Ishikawa (cell line): ENCODE measurements around the gene ESYT2.

Experiments
- CEBPB ChIP-seq: IDR thresholded peaks from 2 replicates; pipeline ENCODE4 v1.6.1; 2012
- CREB1 ChIP-seq: IDR thresholded peaks from 2 replicates; pipeline ENCODE4 v1.6.1; 2012; ENCODE audit warnings: low read depth
- EGR1 ChIP-seq: IDR thresholded peaks from 2 replicates; pipeline ENCODE4 v1.6.1; 2012
- EP300 ChIP-seq: IDR thresholded peaks from 2 replicates; pipeline ENCODE4 v1.6.1; 2012; ENCODE audit warnings: borderline replicate concordance
- FOXM1 ChIP-seq: IDR thresholded peaks from 2 replicates; pipeline ENCODE4 v1.6.1; 2012; ENCODE audit warnings: low read depth, borderline replicate concordance
- NFIC ChIP-seq: IDR thresholded peaks from 2 replicates; pipeline ENCODE4 v1.6.1; 2012
- RAD21 ChIP-seq: IDR thresholded peaks from 2 replicates; pipeline ENCODE4 v1.6.1; 2012; ENCODE audit warnings: low read depth
- TAF1 ChIP-seq: IDR thresholded peaks from 2 replicates; pipeline ENCODE4 v1.6.1; 2012; ENCODE audit warnings: low read depth, mild to moderate bottlenecking
- TCF12 ChIP-seq: IDR thresholded peaks from 2 replicates; pipeline ENCODE4 v1.6.1; 2012; ENCODE audit warnings: low read depth
- TEAD4 ChIP-seq: IDR thresholded peaks from 2 replicates; pipeline ENCODE4 v1.6.1; 2012
- YY1 ChIP-seq: IDR thresholded peaks from 2 replicates; pipeline ENCODE4 v1.6.1; 2012; ENCODE audit warnings: low read depth
- ZBTB7A ChIP-seq: IDR thresholded peaks from 2 replicates; pipeline ENCODE4 v1.6.1; 2012; ENCODE audit warnings: low read depth
- TF ChIP-seq, protein P1 (sequence below): IDR thresholded peaks from 2 replicates; pipeline ENCODE4 v1.6.1; 2012
- TF ChIP-seq, protein P2 (sequence below): IDR thresholded peaks from 2 replicates; pipeline ENCODE4 v1.6.1; 2012
- TF ChIP-seq, protein P3 (sequence below): IDR thresholded peaks from 2 replicates; pipeline ENCODE4 v1.6.1; 2012; ENCODE audit warnings: low read depth, mild to moderate bottlenecking

Gene ESYT2

DNA sequence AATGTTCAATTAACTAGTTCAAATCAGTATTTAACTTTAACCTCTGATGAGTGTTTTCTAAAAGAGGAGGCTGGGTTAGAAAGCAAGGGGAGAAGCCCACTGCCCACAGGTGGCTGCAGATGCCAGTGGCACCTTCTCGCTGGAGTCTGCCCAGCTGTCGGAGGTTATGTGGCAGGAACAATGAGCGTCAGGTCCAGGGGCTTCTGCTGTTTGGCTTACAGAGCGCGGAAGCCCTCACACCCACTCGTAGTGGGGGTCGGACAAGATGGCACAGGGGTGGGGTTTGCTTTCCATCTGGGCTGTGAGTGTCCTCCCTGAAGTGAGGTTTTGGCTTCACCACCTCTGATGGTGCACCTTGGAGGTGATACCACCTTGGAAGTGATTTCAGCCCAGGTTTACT lies 35.5 kb upstream of the ESYT2 start:
- no peak for TF ChIP-seq TAF1
- no peak for TF ChIP-seq EP300
- no peak for TF ChIP-seq TCF12
- TF ChIP-seq, protein P1, sequence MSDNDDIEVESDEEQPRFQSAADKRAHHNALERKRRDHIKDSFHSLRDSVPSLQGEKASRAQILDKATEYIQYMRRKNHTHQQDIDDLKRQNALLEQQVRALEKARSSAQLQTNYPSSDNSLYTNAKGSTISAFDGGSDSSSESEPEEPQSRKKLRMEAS: no peak
- no peak for TF ChIP-seq YY1
- TF ChIP-seq, protein P2, sequence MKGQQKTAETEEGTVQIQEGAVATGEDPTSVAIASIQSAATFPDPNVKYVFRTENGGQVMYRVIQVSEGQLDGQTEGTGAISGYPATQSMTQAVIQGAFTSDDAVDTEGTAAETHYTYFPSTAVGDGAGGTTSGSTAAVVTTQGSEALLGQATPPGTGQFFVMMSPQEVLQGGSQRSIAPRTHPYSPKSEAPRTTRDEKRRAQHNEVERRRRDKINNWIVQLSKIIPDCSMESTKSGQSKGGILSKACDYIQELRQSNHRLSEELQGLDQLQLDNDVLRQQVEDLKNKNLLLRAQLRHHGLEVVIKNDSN: no peak
- TF ChIP-seq CEBPB: no peak
- no peak for TF ChIP-seq FOXM1
- no peak for TF ChIP-seq CREB1
- TF ChIP-seq NFIC: no peak
- TF ChIP-seq, protein P3, sequence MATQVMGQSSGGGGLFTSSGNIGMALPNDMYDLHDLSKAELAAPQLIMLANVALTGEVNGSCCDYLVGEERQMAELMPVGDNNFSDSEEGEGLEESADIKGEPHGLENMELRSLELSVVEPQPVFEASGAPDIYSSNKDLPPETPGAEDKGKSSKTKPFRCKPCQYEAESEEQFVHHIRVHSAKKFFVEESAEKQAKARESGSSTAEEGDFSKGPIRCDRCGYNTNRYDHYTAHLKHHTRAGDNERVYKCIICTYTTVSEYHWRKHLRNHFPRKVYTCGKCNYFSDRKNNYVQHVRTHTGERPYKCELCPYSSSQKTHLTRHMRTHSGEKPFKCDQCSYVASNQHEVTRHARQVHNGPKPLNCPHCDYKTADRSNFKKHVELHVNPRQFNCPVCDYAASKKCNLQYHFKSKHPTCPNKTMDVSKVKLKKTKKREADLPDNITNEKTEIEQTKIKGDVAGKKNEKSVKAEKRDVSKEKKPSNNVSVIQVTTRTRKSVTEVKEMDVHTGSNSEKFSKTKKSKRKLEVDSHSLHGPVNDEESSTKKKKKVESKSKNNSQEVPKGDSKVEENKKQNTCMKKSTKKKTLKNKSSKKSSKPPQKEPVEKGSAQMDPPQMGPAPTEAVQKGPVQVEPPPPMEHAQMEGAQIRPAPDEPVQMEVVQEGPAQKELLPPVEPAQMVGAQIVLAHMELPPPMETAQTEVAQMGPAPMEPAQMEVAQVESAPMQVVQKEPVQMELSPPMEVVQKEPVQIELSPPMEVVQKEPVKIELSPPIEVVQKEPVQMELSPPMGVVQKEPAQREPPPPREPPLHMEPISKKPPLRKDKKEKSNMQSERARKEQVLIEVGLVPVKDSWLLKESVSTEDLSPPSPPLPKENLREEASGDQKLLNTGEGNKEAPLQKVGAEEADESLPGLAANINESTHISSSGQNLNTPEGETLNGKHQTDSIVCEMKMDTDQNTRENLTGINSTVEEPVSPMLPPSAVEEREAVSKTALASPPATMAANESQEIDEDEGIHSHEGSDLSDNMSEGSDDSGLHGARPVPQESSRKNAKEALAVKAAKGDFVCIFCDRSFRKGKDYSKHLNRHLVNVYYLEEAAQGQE: no peak
- TF ChIP-seq TEAD4: no peak
- no peak for TF ChIP-seq RAD21
- TF ChIP-seq EGR1: no peak
- no peak for TF ChIP-seq ZBTB7A

DNA sequence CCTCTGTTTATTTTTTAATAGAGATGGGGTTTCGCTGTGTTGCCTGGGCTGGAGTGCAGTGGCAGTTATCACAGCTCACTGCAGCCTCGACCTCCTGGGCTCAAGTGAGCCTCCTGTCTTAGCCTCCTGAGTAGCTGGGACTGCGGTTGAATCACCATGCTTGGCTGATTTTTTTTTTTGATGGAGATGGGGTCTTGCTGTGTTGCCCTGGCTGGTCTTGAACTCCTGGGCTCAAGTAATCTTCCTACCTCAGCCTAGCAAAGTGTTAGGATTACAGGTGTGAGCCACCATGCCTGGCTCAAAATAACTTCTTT lies 35.2 kb upstream of the ESYT2 start:
- TF ChIP-seq, protein P1: no peak
- TF ChIP-seq TCF12 (no peak), CEBPB (no peak), CREB1 (no peak)

DNA sequence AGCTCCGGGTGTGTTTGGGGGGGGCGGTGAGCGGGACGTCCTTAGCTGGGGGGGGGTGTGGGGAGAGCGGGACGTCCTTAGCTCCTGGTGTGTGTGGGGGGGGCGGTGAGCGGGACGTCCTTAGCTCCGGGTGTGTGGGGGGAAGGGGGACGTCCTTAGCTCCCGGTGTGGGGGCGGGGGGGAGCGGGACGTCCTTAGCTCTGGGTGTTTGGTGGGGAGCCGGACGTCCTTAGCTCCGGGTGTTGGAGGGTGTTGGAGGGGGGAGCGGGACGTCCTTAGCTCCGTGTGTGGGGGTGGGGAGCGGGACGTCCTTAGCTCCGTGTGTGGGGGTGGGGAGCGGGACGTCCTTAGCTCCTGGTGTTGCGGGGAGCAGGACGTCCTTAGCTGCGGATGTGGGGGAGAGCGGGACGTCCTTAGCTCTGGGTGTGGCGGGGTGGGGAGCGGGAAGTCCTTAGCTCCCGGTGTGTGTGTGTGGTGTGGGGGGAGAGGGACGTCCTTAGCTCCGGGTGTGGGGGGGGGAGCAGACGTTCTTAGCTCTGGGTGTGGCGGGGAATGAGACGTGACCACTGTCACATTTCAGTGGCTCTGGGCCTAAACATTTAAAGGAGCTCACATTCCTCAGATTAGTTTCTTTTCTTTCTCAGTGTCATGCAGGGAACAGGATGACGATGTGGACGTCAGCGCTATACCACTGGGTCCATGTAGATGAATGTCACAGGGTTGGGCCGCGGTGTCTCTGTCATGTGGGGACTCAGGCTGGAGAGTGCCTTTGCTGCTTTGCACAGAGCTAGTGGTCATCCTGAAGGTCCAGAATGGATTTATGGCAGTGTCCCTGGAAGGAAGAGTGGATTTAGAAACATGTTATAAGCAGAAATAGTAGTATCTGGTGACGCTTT lies 34.5 kb upstream of the ESYT2 start:
- TF ChIP-seq TEAD4: peak; percentile 40; the same call in 1 of the 2 replicates
- TF ChIP-seq, protein P3: no peak
- TF ChIP-seq ZBTB7A: no peak
- TF ChIP-seq CEBPB: no peak
- TF ChIP-seq EGR1: no peak
- TF ChIP-seq, protein P1: no peak
- no peak for TF ChIP-seq CREB1
- no peak for TF ChIP-seq FOXM1
- TF ChIP-seq EP300: 0 out of 2 replicates have a peak, but pooled peaks have one; percentile 15
- no peak for TF ChIP-seq RAD21
- TF ChIP-seq TCF12: peak; percentile 26
- TF ChIP-seq TAF1: no peak
- TF ChIP-seq, protein P2: no peak
- TF ChIP-seq NFIC: no peak
- TF ChIP-seq YY1: no peak

DNA sequence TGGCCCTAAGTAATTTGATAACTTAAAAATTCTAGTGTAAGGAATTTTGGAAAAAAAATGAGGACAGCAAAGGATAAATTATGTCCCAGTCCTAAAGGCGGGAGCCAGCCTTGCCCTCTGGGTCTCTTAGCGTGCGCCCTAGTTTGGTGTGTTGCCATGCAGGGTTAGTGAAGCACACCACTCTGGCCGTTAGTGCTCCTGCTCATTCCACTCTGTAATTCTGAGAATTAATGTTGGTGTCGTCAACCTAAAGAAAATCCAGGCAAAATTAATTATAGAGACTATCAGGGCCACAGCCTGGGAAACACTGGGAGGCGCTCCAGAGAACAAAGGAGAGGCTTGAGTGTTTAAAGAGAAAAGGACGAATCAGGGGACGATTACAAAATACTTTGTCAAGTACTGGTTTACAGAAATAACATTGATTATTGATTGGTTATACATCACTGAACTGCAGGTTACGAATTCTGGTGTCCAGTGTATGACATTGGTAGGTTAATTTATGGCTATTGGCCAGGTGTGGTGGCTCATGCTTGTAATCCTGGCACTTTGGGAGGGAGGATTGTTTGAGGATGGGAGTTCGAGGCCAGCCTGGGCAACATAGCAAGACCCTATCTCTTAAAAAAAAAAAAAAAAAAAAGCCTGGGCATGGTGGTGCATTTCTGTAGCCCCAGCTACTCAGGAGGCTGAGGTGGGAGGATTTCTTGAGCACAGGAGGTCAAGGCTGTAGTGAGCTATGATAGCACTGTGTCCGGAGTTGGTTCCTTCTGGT lies 32.8 kb upstream of the ESYT2 start:
- TF ChIP-seq EGR1 (no peak), NFIC (no peak), FOXM1 (no peak), EP300 (no peak), ZBTB7A (no peak), TCF12 (no peak), RAD21 (no peak), CREB1 (no peak), YY1 (no peak), TEAD4 (no peak), CEBPB (no peak), TAF1 (no peak)
- TF ChIP-seq, protein P1: no peak
- TF ChIP-seq, protein P2: no peak
- TF ChIP-seq, protein P3: no peak
